Activated naive CD8-positive, alpha-beta T cell treated with anti-CD3 and anti-CD28 coated beads for 36 hours (primary cell): Measurements from ENCODE around the gene CYP24A1. TPM values are rescaled to one million over a fixed set of nuclear protein-coding genes. Genes with fewer than 3 reads are reported as not detected.

Source experiments
- DNase-seq: peaks from one replicate; pipeline ENCODE4 v3.0.0; 2021
- H3K27ac Mint-ChIP-seq: one replicate; pipeline ENCODE4 v1.8.0; 2022; ENCODE audit warnings: mild to moderate bottlenecking, moderate library complexity, mixed read lengths
- H3K27me3 Mint-ChIP-seq: one replicate; pipeline ENCODE4 v1.8.0; 2022; ENCODE audit warnings: mild to moderate bottlenecking, mixed read lengths
- H3K36me3 Mint-ChIP-seq: one replicate; pipeline ENCODE4 v1.8.0; 2021; ENCODE audit warnings: mild to moderate bottlenecking, mixed read lengths
- H3K4me1 Mint-ChIP-seq: one replicate; pipeline ENCODE4 v1.8.0; 2021; ENCODE audit warnings: mixed read lengths
- H3K4me3 Mint-ChIP-seq: one replicate; pipeline ENCODE4 v1.8.0; 2022; ENCODE audit warnings: mild to moderate bottlenecking, moderate library complexity, mixed read lengths
- H3K9me3 Mint-ChIP-seq: one replicate; pipeline ENCODE4 v1.8.0; 2022; ENCODE audit warnings: mixed read lengths
- total RNA-seq, 2 experiments: library from RNA; stranded (reverse); gene quantifications; one replicate each; pipeline ENCODE4 v1.2.3, GENCODE V29; 2021

The CYP24A1 gene
- total RNA-seq, 2 experiments from 2014 or later, result not detected

DNA sequence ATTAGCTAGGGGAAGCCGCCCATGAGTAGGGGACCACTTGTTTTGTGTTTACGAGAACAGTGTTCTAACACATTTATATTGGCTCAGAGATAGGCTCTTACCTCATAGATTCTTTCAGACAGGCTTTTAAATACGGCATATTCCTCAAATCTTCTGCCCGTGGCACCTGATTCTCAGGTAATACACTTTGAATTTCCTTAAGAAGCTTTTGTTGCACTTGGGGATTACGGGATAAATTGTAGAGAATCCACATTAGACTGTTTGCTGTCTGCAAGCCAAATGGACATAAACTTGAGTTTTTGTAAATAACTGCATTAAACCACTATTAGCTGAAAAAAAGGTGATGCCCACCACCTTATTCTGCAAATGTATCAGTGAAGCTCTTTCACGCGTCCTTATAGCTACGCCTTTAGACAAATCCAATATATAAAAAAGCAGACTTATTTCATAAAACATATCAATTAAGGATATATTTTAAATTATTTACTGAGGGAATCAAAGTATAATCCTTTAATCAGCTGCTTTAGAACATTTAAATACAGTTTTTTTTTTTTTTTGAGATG lies 14.8 kb downstream of the CYP24A1 start:
- Mint-ChIP-seq H3K27me3 (peaks cover 16% of the 10 kb centered on the region), H3K36me3 (no peaks in the 10 kb centered on the region)
- no peak for DNase-seq

DNA sequence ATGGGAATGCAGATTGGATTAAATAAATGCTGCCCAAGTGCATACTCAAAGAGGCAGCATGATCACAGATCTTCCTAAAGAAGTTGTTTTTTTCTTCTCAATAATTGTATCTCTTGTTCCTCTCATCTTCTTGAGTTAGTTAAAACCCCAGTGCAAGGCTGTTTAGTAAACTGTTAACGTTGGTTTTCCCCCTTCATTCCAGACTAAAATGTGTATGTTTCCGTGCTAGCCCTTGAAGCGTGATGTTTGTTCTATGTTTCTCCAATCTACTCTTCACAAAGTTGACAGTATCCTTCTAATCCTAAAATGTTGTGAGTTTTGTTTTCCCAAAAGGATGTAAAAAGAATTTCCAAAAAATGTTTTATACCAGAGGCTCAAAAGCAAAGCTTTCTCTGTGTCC lies 15.6 kb downstream of the CYP24A1 start:
- no peak for DNase-seq
- no peaks in the 10 kb centered on the region for H3K36me3 Mint-ChIP-seq
- H3K4me3 Mint-ChIP-seq, result no peak overlapping the region
- H3K9me3 Mint-ChIP-seq, result no peaks in the 10 kb centered on the region
- no peak overlapping the region for H3K27ac Mint-ChIP-seq
- peaks cover 16% of the 10 kb centered on the region for H3K27me3 Mint-ChIP-seq
- no peaks in the 10 kb centered on the region for H3K4me1 Mint-ChIP-seq

More for the DNA sequence above, 14.8 kb downstream of the CYP24A1 start:
- Mint-ChIP-seq H3K9me3 (no peaks in the 10 kb centered on the region), H3K27ac (no peak overlapping the region), H3K4me1 (no peaks in the 10 kb centered on the region), H3K4me3 (no peak overlapping the region)

DNA sequence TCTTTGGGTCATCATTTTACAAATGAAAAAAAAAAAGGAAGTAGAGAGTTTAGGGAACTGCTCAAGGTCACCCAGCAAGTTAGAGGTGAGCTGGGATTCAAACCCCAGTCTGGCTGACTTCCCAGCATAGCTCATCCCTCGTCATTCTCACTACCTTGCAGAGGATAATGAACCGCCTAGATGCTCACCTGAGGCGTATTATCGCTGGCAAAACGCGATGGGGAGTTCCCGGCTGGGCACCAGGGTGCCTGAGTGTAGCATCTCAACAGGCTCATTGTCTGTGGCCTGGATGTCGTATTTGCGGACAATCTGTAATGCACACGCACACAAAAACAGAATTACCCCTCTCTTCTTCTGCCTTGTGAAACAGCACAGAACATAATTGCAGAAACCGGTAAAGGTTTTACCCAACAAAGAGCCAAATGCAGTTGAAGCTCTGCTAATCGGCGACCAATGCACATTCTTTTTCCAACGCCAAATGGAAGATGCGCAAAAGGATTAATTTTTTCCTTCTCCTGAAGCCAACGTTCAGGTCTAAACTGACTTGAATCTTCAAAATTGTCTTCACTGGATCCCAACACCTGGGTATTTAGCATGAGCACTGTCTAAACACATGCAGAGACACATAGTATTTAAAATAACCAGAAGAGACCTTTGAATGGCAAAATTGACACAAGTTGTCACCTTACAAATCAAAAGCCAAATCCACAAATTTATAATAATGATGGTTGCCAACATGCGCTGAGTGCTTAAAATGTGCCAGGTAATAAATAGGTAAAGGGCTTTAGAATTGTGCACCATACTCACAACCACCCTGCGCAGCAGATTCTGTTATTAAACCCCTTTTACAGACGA lies 16.6 kb downstream of the CYP24A1 start:
- Mint-ChIP-seq H3K9me3 (no peaks in the 10 kb centered on the region), H3K4me1 (no peaks in the 10 kb centered on the region), H3K4me3 (no peak overlapping the region), H3K27ac (no peak overlapping the region), H3K27me3 (peaks cover 8% of the 10 kb centered on the region), H3K36me3 (no peaks in the 10 kb centered on the region)
- DNase-seq, result no peak

DNA sequence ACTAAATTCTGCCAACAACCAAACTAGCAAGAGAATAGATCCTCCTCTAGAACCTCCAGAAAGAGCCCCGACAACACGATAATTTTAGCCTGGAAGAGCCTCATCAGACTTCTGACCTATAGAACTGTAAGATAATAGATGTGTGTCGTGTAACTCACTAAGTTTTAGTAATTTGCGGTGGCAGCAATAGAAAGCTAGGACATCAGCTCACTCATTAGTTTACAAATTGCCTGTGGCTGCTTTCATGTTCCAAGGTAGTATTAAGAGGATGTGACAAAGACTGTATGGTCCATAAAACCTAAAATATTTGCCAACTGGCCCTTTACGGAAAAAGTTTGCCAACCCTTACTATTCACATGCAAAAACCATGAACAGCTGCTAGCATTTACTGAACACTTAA lies 17.3 kb downstream of the CYP24A1 start:
- no peaks in the 10 kb centered on the region for H3K9me3 Mint-ChIP-seq
- H3K4me3 Mint-ChIP-seq, result no peak overlapping the region
- H3K4me1 Mint-ChIP-seq, result no peaks in the 10 kb centered on the region
- H3K27ac Mint-ChIP-seq, result no peak overlapping the region
- H3K36me3 Mint-ChIP-seq, result no peaks in the 10 kb centered on the region
- H3K27me3 Mint-ChIP-seq, result peaks cover 8% of the 10 kb centered on the region
- DNase-seq, result no peak

GRCh38 chr20:54155736-54156317 lies 18.0 kb downstream of the CYP24A1 start:
- Mint-ChIP-seq H3K4me1 (no peaks in the 10 kb centered on the region), H3K4me3 (no peak overlapping the region), H3K27me3 (peaks cover 9% of the 10 kb centered on the region), H3K9me3 (no peaks in the 10 kb centered on the region), H3K27ac (no peak overlapping the region), H3K36me3 (no peaks in the 10 kb centered on the region)
- no peak for DNase-seq

DNA sequence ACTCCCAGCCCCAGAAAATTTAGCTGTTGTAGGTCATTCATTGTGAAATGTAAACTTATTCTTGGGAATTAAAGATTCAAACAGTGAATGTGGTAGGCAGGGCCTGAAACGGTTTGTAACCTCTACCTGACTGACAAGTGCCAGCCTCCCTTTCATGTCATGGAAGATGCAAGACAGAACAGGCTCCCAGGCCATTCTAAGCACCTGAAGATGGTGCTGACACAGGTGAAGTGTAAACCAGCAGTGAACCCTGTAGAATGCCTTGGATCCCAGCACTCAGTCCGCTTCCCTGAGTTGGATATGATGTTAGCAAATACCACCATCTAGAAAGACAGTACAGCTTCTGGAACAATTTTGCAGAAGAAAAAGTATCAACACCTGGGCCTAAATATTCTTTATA lies 19.3 kb downstream of the CYP24A1 start:
- DNase-seq, result no peak
- no peaks in the 10 kb centered on the region for H3K36me3 Mint-ChIP-seq
- H3K27me3 Mint-ChIP-seq, result peaks cover 9% of the 10 kb centered on the region
- no peak overlapping the region for H3K4me3 Mint-ChIP-seq
- no peak overlapping the region for H3K27ac Mint-ChIP-seq
- no peaks in the 10 kb centered on the region for H3K9me3 Mint-ChIP-seq
- no peaks in the 10 kb centered on the region for H3K4me1 Mint-ChIP-seq

DNA sequence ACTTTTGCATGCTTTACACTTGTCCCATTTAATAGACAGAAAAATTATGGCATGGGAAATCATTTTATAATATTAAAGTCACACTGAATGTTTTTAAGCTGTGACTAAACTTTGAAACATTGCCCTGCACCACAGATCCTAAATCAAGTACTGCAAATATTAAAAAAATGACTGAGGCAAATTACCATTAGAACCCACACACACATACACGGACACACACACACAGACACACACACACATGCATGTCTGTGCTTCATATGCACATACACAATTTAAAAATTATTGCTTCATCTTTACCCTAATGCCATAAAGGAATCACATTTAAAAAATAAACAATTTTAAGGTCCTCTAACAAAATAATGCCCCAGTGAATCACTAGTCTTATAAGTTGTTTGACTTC lies 19.9 kb downstream of the CYP24A1 start:
- no peak overlapping the region for H3K4me3 Mint-ChIP-seq
- H3K9me3 Mint-ChIP-seq, result no peaks in the 10 kb centered on the region
- H3K27me3 Mint-ChIP-seq, result peaks cover 9% of the 10 kb centered on the region
- no peaks in the 10 kb centered on the region for H3K4me1 Mint-ChIP-seq
- no peaks in the 10 kb centered on the region for H3K36me3 Mint-ChIP-seq
- no peak for DNase-seq
- H3K27ac Mint-ChIP-seq, result no peak overlapping the region

GRCh38 chr20:54153041-54153327 lies 20.8 kb downstream of the CYP24A1 start:
- H3K36me3 Mint-ChIP-seq, result no peaks in the 10 kb centered on the region
- H3K4me1 Mint-ChIP-seq, result no peaks in the 10 kb centered on the region
- H3K4me3 Mint-ChIP-seq, result no peak overlapping the region
- H3K9me3 Mint-ChIP-seq, result no peaks in the 10 kb centered on the region
- no peak overlapping the region for H3K27ac Mint-ChIP-seq
- peaks cover 9% of the 10 kb centered on the region for H3K27me3 Mint-ChIP-seq
- DNase-seq, result no peak

GRCh38 chr20:54152227-54153040 lies 21.4 kb downstream of the CYP24A1 start:
- Mint-ChIP-seq H3K36me3 (no peaks in the 10 kb centered on the region), H3K27ac (no peak overlapping the region), H3K4me1 (no peaks in the 10 kb centered on the region), H3K27me3 (peaks cover 9% of the 10 kb centered on the region), H3K9me3 (no peaks in the 10 kb centered on the region), H3K4me3 (no peak overlapping the region)
- DNase-seq, result no peak

DNA sequence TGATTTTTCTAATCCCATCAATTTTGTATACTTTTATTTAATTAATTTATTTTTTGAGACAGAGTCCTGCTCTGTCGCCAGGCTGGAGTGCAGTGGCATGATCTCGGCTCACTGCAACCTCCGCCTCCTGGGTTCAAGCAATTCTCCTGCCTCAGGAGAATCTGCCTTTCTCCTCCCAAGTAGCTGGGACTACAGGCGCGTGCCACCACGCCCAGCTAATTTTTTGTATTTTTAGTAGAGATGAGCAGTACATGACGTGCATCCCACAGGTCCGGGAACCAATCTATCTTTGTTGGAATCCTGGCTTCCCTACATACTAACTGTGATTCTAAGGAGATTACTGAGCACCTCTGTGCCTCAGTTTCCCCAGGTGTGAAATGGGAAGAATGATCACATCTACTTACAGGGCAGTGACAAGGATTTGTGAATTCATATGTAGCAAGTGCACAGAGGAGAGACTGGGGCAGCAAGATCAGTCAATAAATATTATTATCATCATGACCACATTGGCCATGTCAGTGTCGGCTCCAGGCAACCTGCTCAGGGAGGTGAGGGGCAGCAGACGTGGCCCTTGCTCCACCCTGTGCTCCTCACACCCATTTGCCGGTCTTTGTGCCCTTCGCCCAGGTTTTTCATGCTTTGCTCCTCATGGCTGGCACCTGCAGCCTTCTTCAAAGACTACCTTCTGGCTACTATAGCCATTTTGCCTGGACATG lies 22.1 kb downstream of the CYP24A1 start:
- Mint-ChIP-seq H3K36me3 (no peaks in the 10 kb centered on the region), H3K27me3 (peaks cover 9% of the 10 kb centered on the region), H3K4me1 (no peaks in the 10 kb centered on the region), H3K27ac (no peak overlapping the region), H3K4me3 (no peak overlapping the region), H3K9me3 (no peaks in the 10 kb centered on the region)
- DNase-seq, result no peak

GRCh38 chr20:54151075-54151439 lies 22.7 kb downstream of the CYP24A1 start:
- no peaks in the 10 kb centered on the region for H3K36me3 Mint-ChIP-seq
- no peak overlapping the region for H3K27ac Mint-ChIP-seq
- peaks cover 5% of the 10 kb centered on the region for H3K27me3 Mint-ChIP-seq
- DNase-seq, result peak; percentile 5
- no peaks in the 10 kb centered on the region for H3K9me3 Mint-ChIP-seq
- H3K4me1 Mint-ChIP-seq, result no peaks in the 10 kb centered on the region
- H3K4me3 Mint-ChIP-seq, result no peak overlapping the region

GRCh38 chr20:54149765-54150264 lies 24.0 kb downstream of the CYP24A1 start:
- no peak overlapping the region for H3K4me3 Mint-ChIP-seq
- DNase-seq, result no peak
- H3K36me3 Mint-ChIP-seq, result no peaks in the 10 kb centered on the region
- H3K27ac Mint-ChIP-seq, result no peak overlapping the region
- H3K27me3 Mint-ChIP-seq, result peaks cover 4% of the 10 kb centered on the region
- no peaks in the 10 kb centered on the region for H3K4me1 Mint-ChIP-seq
- H3K9me3 Mint-ChIP-seq, result no peaks in the 10 kb centered on the region

DNA sequence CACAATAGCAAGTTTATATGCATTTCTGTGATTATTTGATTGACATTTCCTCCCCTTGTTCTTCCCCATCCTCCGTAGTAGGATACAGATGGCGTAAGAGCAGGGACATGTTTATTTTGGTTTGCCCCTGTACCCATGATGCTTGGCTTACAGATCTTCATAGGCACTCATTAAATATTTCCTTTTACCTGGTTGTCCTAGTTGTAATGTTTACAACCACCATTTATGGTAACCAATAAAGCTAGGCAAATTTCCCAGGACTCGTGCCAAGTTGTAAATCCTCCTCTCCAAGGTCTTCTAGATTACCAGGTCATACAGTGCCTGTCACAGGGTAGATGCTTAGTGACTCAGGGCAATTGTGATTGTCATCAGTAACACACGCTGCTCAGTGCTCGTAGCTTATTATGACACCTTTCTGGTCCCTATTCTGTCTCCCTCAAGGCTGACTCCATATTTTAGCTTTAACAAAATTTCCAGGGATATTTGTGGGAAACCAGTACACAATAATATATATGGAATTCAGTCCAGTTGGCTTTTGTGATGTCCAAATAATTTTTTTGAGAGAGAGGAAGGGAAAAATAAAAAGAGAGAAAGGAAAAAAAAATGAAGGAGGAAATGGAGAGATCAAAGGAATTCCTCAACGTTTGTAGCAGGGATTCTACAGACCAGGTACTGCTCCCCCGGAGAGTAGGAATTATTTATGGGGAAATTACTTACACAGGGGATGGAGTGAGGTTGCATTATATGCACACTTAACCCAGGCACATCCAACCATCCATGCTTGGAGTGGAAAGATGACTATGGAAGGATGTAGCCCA lies 24.6 kb downstream of the CYP24A1 start:
- Mint-ChIP-seq H3K4me3 (no peak overlapping the region), H3K9me3 (no peaks in the 10 kb centered on the region), H3K27me3 (peaks cover 4% of the 10 kb centered on the region), H3K4me1 (no peaks in the 10 kb centered on the region), H3K36me3 (no peaks in the 10 kb centered on the region), H3K27ac (no peak overlapping the region)
- DNase-seq, result no peak

- no peak overlapping the region for H3K27ac Mint-ChIP-seq
- DNase-seq, result no peak
- H3K4me3 Mint-ChIP-seq, result no peak overlapping the region
- no peaks in the 10 kb centered on the region for H3K4me1 Mint-ChIP-seq
- H3K27me3 Mint-ChIP-seq, result peaks cover 2% of the 10 kb centered on the region
- H3K36me3 Mint-ChIP-seq, result no peaks in the 10 kb centered on the region
- H3K9me3 Mint-ChIP-seq, result no peaks in the 10 kb centered on the region
These were observed 27.1 kb downstream of the CYP24A1 start for GRCh38 chr20:54146672-54147071.
